KMS-11 (cell line): Measurements from ENCODE around the gene MVB12B.

ENCODE experiments used
- H2AFZ ChIP-seq: fragments of 200-600 bp; sonication (generic); 2 replicates; pipeline ENCODE4 v1.6.1; 2016; ENCODE audit warnings: antibody characterized with exemption, mixed run types, low read depth
- H3K27ac ChIP-seq: fragments of 200-600 bp; sonication (generic); 2 replicates; pipeline ENCODE4 v1.6.1; 2016; ENCODE audit warnings: mild to moderate bottlenecking, mixed run types
- H3K27me3 ChIP-seq: fragments of 200-600 bp; sonication (generic); 2 replicates; pipeline ENCODE4 v1.6.1; 2017; ENCODE audit warnings: mild to moderate bottlenecking, low read depth, mixed run types, moderate library complexity; ENCODE audit not compliant: insufficient read depth
- H3K36me3 ChIP-seq: fragments of 200-600 bp; sonication (generic); 2 replicates; pipeline ENCODE4 v1.6.1; 2017; ENCODE audit warnings: mild to moderate bottlenecking, mixed run types; ENCODE audit not compliant: insufficient read depth
- H3K4me1 ChIP-seq: fragments of 200-600 bp; sonication (generic); 2 replicates; pipeline ENCODE4 v1.6.1; 2016; ENCODE audit warnings: mild to moderate bottlenecking, low read depth, mixed run types; ENCODE audit not compliant: poor library complexity, severe bottlenecking
- H3K4me2 ChIP-seq: fragments of 200-600 bp; sonication (generic); 2 replicates; pipeline ENCODE4 v1.7.0; 2016; ENCODE audit warnings: mild to moderate bottlenecking, mixed run types
- H3K4me3 ChIP-seq: fragments of 200-600 bp; sonication (generic); IDR thresholded peaks from 2 replicates; pipeline ENCODE4 v1.6.1; 2017; ENCODE audit warnings: low read depth, low read length, mixed read lengths; ENCODE audit not compliant: insufficient read depth
- H3K79me2 ChIP-seq: fragments of 200-600 bp; sonication (generic); 2 replicates; pipeline ENCODE4 v1.6.1; 2016; ENCODE audit warnings: low read depth, mixed run types; ENCODE audit not compliant: insufficient read depth
- H3K9ac ChIP-seq: fragments of 200-600 bp; sonication (generic); 2 replicates; pipeline ENCODE4 v1.6.1; 2016; ENCODE audit warnings: mild to moderate bottlenecking, mixed run types
- H4K20me1 ChIP-seq: fragments of 200-600 bp; sonication (generic); 2 replicates; pipeline ENCODE4 v1.6.1; 2016; ENCODE audit warnings: mild to moderate bottlenecking, mixed run types; ENCODE audit not compliant: insufficient read depth
- CTCF ChIP-seq: fragments of 200-600 bp; sonication (generic); conservative IDR thresholded peaks from 2 replicates; pipeline ENCODE4 v1.6.1; 2017; ENCODE audit warnings: low read depth, mild to moderate bottlenecking, antibody characterized with exemption, low read length, moderate library complexity, mixed read lengths

The MVB12B gene

GRCh38 chr9:126461608-126462007, 135.0 kb downstream of the MVB12B start:
- Histone ChIP-seq H3K4me3 (no peak overlapping the region), H3K27me3 (no peaks in the 10 kb centered on the region), H3K4me2 (no peak overlapping the region), H3K9ac (no peak overlapping the region), H3K36me3 (no peaks in the 10 kb centered on the region), H4K20me1 (no peaks in the 10 kb centered on the region), H3K27ac (no peak overlapping the region), H2AFZ (no peak overlapping the region), H3K79me2 (no peaks in the 10 kb centered on the region), H3K4me1 (no peaks in the 10 kb centered on the region)
- no peak for TF ChIP-seq CTCF

GRCh38 chr9:126462617-126463016, 136.0 kb downstream of the MVB12B start:
- H3K9ac ChIP-seq: no peak overlapping the region
- no peaks in the 10 kb centered on the region for H3K27me3 ChIP-seq
- no peaks in the 10 kb centered on the region for H3K4me1 ChIP-seq
- no peaks in the 10 kb centered on the region for H4K20me1 ChIP-seq
- H3K27ac ChIP-seq: no peak overlapping the region
- no peaks in the 10 kb centered on the region for H3K79me2 ChIP-seq
- TF ChIP-seq CTCF: no peak
- no peaks in the 10 kb centered on the region for H3K36me3 ChIP-seq
- no peak overlapping the region for H2AFZ ChIP-seq
- no peak overlapping the region for H3K4me2 ChIP-seq
- H3K4me3 ChIP-seq: no peak overlapping the region

- no peak overlapping the region for H3K4me3 ChIP-seq
- TF ChIP-seq CTCF: no peak
- no peak overlapping the region for H3K4me2 ChIP-seq
Observed at GRCh38 chr9:126463426-126463825, 136.8 kb downstream of the MVB12B start.

GRCh38 chr9:126464694-126465441, 138.2 kb downstream of the MVB12B start:
- no peaks in the 10 kb centered on the region for H3K27me3 ChIP-seq
- no peak for TF ChIP-seq CTCF
- no peaks in the 10 kb centered on the region for H3K36me3 ChIP-seq
- no peak overlapping the region for H3K27ac ChIP-seq
- H3K4me3 ChIP-seq: no peak overlapping the region
- H2AFZ ChIP-seq: no peak overlapping the region
- H3K9ac ChIP-seq: no peak overlapping the region
- H3K79me2 ChIP-seq: no peaks in the 10 kb centered on the region
- peaks cover 10% of the 10 kb centered on the region for H3K4me1 ChIP-seq
- no peak overlapping the region for H3K4me2 ChIP-seq
- no peaks in the 10 kb centered on the region for H4K20me1 ChIP-seq

More at GRCh38 chr9:126463426-126463825, 136.8 kb downstream of the MVB12B start:
- Histone ChIP-seq H3K4me1 (no peaks in the 10 kb centered on the region), H3K79me2 (no peaks in the 10 kb centered on the region), H2AFZ (no peak overlapping the region), H3K9ac (no peak overlapping the region), H3K27me3 (no peaks in the 10 kb centered on the region), H4K20me1 (no peaks in the 10 kb centered on the region), H3K27ac (no peak overlapping the region), H3K36me3 (no peaks in the 10 kb centered on the region)
